ENCODE data around the gene SDK1.
"Not testable (repeated sequence)": the region's sequence is repeated elsewhere in the genome, so short reads cannot be mapped to it uniquely, and the experiment has no call there.

Gene SDK1

GRCh38 chr7:4080954-4081353 lies 779.9 kb downstream of the SDK1 start:
- no peak for DNase-seq (ENCODE audit: extremely low read depth in 1 of 2, low read depth in 1 of 2)

- no peak for DNase-seq (ENCODE audit: extremely low read depth in 1 of 2, low read depth in 1 of 2)
These were observed 782.5 kb downstream of the SDK1 start for GRCh38 chr7:4083513-4083912.

GRCh38 chr7:4084271-4084670 lies 783.2 kb downstream of the SDK1 start:
- no peak for DNase-seq (ENCODE audit: extremely low read depth in 1 of 2, low read depth in 1 of 2)

- no peak for DNase-seq (ENCODE audit: extremely low read depth in 1 of 2, low read depth in 1 of 2)
These were observed 785.1 kb downstream of the SDK1 start for GRCh38 chr7:4085937-4086691.

- no peak for DNase-seq (ENCODE audit: extremely low read depth in 1 of 2, low read depth in 1 of 2)
These were observed 785.7 kb downstream of the SDK1 start for GRCh38 chr7:4086723-4087122.

- DNase-seq (ENCODE audit: extremely low read depth in 1 of 2, low read depth in 1 of 2): no peak
These were observed 790.7 kb downstream of the SDK1 start for GRCh38 chr7:4091767-4092166.

GRCh38 chr7:4093035-4093434 lies 792.0 kb downstream of the SDK1 start:
- DNase-seq (ENCODE audit: extremely low read depth in 1 of 2, low read depth in 1 of 2): no peak

GRCh38 chr7:4093483-4093882 lies 792.4 kb downstream of the SDK1 start:
- DNase-seq (ENCODE audit: extremely low read depth in 1 of 2, low read depth in 1 of 2): no peak

- DNase-seq (ENCODE audit: extremely low read depth in 1 of 2, low read depth in 1 of 2): not testable (repeated sequence)
These were observed 793.1 kb downstream of the SDK1 start for GRCh38 chr7:4094158-4094557.

GRCh38 chr7:4097001-4097609 lies 796.1 kb downstream of the SDK1 start:
- DNase-seq (ENCODE audit: extremely low read depth in 1 of 2, low read depth in 1 of 2): no peak

- no peak for DNase-seq (ENCODE audit: extremely low read depth in 1 of 2, low read depth in 1 of 2)
These were observed 797.1 kb downstream of the SDK1 start for GRCh38 chr7:4098169-4098568.

GRCh38 chr7:4099651-4100050 lies 798.6 kb downstream of the SDK1 start:
- no peak for DNase-seq (ENCODE audit: extremely low read depth in 1 of 2, low read depth in 1 of 2)

- no peak for DNase-seq (ENCODE audit: extremely low read depth in 1 of 2, low read depth in 1 of 2)
These were observed 799.1 kb downstream of the SDK1 start for GRCh38 chr7:4100148-4100547.

GRCh38 chr7:4100691-4101090 lies 799.6 kb downstream of the SDK1 start:
- DNase-seq (ENCODE audit: extremely low read depth in 1 of 2, low read depth in 1 of 2): no peak

- no peak for DNase-seq (ENCODE audit: extremely low read depth in 1 of 2, low read depth in 1 of 2)
These were observed 801.3 kb downstream of the SDK1 start for GRCh38 chr7:4102231-4102841.

- DNase-seq (ENCODE audit: extremely low read depth in 1 of 2, low read depth in 1 of 2): no peak
These were observed 802.5 kb downstream of the SDK1 start for GRCh38 chr7:4103352-4104091.

GRCh38 chr7:4107839-4108238 lies 806.8 kb downstream of the SDK1 start:
- no peak for DNase-seq (ENCODE audit: extremely low read depth in 1 of 2, low read depth in 1 of 2)

- DNase-seq (ENCODE audit: extremely low read depth in 1 of 2, low read depth in 1 of 2): no peak
These were observed 807.9 kb downstream of the SDK1 start for GRCh38 chr7:4108951-4109350.

- DNase-seq (ENCODE audit: extremely low read depth in 1 of 2, low read depth in 1 of 2): no peak
These were observed 808.5 kb downstream of the SDK1 start for GRCh38 chr7:4109481-4110110.

GRCh38 chr7:4110438-4110837 lies 809.4 kb downstream of the SDK1 start:
- no peak for DNase-seq (ENCODE audit: extremely low read depth in 1 of 2, low read depth in 1 of 2)

- DNase-seq (ENCODE audit: extremely low read depth in 1 of 2, low read depth in 1 of 2): no peak
These were observed 810.1 kb downstream of the SDK1 start for GRCh38 chr7:4111166-4111565.
